Fibroblast of skin of right quadriceps (primary cell): ENCODE data around the gene POTEF.
"Not testable (repeated sequence)": the region's sequence is repeated elsewhere in the genome, so short reads cannot be mapped to it uniquely, and the experiment has no call there.

Experiments used
- DNase-seq: peaks from one replicate; pipeline ENCODE4 v3.0.0-alpha.2; 2013

POTEF gene

DNA sequence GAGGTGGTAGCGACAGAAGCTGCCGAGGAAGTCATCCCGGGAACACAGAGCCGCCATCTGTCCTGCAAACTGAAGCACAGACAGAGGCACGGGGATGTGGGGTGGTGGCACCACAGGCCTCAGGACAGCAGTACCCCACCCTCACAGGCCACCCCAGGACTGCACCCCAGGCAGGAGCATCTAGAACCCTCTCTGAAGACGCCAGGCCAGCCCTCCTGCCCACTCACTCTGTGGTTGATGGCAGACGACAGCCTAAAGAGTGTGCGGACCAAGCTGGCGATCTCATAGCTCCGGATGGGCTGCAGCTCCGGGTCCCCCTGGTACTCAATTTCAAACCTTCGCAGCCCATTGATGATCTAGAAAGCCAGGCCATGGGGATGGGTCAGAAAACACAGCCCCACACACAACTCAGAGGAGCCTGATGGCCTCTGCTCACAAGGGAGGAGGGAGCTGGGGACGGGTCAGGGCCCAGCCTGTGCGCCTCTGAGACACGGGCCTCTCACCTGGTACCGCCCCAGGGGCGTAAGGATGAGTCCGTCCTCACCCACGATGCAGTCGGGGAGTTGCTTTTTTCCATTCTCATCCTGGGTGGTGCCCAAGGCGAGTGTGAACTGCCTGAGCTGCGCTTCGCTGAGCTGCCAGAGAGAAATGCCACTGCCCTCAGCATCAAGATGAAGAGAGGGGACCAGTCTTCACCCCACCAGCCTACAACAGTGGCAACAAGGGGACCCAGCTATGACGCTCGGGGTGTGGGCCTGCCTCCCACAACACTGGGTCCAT is 24.0 kb upstream of the POTEF start:
- no peak for DNase-seq

DNA sequence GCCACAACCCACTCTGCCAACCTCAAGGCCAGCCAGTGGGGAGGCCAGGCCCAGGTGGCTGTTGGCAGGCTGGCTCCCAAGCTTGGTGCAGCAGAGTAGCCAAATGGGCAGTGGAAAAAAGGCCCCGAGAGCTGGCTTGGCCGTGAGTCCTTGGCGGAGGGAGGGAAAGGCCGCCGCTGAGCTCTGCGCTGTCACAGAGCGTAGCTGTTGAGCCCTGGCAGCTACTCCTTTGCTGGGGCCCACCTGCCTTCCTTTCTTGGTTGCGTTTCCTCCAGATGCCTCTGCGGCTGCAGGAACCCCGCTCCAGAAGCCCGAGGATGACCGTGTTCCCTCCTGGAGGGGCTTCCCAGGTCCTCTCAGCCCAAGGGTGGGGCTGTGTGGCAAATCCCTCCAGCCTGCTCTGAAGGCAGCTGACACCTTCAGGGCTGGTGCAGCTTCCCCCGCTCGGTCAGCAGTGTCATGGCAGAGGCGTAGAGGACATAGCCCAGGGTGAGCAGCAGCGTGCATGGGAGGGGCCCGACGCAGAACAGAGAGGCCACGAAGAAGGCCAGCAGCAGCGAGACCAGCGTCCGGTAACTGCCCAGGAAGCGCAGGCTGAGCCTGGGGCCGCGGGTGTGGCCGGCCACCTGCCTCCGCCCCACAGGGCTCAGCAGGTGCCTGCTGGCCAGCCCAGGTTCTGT is 23.3 kb upstream of the POTEF start:
- not testable (repeated sequence) for DNase-seq

DNA sequence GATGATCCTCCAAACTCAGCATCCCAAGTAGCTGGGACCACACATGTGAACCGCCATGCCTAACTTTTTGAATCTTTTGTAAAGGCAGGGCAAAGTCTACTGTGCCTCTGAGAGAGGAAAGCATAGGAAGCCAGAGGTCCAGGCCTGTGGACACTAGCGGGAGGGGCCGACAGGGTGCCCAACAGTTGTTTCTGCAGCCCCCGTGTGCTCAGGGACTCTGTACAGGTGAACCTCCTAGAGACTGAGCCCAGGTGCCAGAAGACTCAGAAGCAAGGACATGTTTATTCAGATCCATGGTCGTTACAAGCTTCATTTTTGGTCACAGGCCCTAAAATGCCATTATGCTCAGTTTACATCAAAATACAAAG is 22.1 kb upstream of the POTEF start:
- not testable (repeated sequence) for DNase-seq

DNA sequence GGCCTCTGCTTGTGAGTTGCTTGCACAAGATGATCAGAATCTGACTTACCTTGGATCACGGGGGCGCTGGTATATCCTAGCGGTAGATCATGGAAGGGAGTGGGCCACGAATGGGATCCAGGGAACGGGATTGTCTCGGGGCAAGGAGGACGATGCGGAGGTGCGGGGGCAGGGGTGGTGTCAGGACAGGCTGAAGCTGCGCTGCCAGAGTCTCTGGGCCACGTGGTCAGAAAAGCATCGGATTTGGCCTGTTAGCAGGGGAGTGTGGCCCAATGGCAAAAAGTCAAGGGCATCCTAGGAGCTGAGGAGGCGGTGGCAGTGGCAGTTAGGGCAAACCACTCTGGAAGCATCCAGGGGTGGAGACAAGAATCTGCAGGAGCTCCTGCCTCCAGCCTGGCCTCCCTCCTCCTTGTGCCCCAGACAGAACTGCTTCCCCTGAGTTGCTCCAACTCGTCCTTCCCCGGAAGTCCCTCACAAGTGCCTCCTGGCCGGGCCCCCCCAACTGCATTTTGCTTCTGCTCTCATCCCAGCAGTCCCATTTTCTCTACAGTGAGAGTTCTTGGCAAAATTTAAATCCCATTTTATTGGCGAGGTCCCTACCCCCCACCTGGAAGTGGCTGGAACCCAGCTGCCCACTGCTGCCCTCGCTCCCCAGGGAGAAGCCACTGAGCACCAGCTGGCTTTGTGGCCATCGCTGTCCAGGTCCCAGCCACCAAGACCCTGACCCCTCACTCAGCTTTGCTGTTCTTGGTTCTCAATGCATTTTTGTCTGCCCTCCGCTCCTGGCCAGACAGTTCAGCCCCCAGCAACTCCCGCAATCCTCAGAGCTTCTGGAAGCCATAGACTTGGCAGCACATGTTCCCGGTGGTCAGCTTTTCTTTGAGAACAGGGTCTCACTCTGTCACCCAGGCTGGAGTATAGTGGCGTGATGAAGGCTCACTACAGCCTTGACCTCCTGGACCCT is 21.4 kb upstream of the POTEF start:
- no peak for DNase-seq

DNA sequence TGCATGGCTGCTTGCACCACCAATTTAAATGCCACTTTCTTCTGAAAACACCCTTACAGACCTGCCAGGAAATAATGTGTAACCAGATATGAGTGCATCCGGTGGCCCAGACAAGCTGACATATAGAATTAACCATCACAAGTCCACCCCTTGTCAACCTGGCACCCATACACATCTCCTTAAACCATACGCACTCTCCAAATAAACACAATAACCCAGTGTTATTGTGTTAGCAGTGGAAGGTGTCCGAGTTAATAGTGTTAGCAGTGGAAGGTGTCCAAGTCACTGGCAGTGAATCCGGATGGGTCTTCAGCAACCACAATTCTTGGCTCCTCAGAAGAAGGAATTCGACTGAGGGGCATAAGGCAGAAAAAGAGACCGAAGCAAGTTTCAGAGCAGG is 19.5 kb upstream of the POTEF start:
- not testable (repeated sequence) for DNase-seq

DNA sequence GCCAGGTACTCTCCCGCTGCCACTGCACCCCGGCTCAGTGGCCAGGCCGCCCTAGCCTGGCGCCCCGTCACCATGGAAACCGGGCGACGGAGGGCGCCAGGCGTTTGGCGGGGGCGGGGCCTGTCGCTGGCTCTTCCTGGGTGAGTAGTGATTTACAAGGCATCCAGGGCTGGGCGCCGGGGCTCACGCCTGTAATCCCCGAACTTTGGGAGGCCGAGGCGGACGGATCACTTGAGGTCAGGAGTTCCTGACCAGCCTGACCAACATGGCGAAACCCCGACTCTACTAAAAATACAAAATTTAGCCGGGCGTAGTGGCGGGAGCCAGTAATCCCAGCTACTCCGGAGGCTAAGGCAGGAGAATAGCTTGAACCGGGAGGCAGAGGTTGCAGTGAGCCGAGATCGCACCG is 16.0 kb upstream of the POTEF start, which contains the start of gene CCDC74B:
Gene CCDC74B, minus strand, starts transcription at position 107 of the 409 bp plus-strand sequence. CDS start 116 bp downstream, outside the sequence.
- peak; percentile 30 for DNase-seq

DNA sequence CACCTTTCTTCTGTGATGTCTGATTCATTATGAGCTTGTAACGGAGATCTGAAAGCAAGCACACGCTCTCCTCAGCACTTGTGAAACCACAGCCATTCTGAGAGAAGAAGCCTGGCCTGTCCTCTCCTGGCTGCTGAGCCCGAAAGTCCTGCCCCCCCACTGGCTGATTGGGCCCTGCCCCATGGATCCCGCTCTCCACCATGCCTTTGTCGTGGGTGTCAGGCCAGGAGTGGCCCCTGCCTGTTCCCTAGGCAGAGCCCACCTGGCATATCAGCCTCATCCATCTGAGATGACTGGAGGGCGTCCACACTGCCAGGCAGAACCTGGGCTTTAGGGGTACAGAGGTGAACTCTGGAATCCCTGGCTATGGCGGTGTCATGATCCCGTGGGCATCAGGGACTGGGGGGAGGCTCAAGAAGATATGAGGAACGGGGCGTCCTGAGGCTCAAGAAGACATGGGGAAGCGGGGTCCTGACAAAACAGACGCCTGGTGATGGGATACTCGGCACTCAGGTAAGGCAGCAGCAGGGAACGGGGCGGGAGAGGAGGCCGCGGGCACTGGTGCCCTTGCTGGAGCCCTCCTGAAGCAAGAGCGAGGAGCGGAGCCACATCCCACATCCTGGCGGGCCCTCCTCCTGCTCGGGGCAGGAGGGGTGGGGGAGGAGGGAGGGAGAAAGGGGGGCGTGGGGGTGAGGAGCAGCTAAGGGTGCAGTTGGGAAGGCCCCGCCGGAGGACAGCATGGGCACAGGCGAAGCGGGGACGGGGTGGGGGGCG is 14.4 kb upstream of the POTEF start:
- DNase-seq = not testable (repeated sequence)

DNA sequence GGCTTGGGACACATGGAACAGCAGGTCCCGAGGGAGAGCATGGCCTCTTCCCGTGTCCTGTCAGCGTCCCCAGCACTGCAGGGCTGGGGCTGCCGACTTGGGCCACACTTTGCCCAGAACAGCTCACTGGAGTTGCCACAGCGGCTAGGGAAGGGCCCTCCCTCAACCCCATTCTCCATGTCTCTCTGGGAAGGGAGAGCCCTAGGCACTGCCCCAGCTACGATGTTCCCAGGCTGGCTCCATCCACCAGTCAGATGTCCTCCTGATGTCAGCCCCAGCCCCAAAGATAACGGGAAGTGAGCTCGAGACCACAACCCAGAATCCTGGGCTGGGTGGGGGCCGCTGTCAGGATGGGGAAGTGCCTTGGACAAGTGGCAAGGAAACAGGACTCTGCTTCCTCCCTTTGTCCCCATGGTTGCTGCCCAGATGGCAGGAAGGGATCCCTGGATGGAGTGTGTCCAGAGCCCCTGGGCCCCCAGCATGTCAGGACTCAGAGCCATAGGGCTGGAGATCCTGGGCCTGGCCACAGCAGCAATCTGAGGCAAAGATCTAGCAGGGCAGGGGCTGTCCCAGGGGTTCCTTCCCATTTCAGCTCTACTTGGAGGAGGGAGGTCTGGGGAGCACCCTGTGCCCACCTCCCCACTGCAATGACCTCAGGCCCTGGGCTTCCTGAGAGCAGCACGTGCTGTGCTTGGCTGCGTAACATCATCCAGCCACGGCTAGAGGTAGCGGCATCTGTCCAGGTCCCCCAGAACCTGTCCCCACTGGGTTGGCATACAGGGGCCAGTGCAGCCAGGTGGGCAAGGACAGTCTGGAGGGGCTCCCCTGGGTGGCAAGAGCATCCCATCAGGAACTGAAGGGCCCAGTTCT is 13.6 kb upstream of the POTEF start:
- DNase-seq = not testable (repeated sequence)

DNA sequence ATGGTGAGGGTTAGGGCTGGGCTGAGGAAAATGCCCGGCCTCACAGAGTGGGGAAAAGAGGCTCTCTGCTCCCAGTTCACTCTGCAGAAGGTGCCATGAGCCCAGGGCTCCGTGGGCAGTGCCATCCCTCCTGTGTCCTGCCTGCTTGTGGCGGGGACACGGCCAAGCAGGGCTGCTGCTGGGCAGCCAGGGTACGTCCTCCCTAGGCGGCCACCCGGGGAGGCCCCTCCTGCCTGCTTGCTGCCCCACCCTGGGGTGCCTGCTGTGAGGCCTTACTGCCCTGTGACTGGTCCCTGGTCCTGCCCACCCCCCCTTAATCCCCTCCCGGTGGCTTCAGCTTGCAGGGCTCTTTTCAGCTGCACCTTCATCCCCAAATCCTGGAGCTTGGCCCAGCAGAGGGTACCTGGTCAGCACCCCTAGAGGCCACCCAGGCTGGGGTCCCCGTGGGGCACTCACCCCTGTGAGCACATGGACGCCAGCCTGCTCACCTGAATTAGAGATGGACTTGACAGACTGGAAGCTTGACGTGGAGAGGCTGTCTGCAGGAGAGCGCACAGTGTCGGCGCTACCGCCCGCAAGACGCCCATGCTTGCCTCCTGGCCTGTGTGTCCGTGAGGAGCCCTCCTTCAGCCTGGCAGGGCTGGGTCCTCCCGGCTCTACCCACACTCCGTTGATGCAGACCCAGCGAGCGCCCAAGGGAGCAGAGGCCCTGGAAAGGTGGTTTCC is 12.8 kb upstream of the POTEF start:
- DNase-seq = not testable (repeated sequence)

DNA sequence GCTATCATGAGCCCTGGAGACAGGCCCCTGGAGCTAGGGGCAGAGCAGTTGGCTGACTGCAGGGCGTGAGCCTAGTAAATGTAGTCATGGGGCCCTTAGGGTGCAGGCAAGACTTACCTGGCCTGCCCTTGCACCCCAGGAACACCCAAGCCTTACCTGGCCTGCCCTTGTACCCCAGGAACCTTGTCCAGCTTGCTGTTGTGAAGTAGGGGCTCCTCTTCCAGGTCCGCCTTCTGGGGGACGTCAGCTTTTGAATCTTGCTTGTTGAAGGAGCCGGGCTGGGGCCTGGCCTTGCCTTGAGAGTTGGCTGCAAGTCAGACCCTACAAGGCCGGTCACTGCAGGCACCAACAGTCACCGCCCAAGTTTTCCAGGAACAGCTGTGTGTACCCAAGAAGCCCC is 12.0 kb upstream of the POTEF start:
- DNase-seq = not testable (repeated sequence)

DNA sequence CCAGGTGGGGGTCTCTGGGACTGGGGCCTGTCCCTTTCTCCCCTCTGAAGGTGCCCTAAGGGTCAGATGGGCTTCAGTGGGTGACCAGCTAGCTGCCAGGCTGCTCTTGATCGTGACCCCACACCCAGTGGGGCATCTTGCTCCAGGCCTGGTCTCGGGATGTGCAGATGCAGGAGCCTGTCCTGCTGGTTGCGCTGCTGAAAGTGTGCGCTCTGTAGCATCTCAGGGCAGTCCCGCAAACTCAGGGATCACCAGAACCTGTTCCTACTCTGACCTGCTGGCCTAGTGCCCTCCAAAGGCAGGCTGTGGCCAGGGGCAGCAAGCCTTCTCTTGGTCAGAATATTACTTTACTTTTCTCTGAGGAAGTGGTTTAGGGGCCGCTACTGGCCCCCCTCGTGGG is 11.5 kb upstream of the POTEF start:
- DNase-seq = not testable (repeated sequence)

DNA sequence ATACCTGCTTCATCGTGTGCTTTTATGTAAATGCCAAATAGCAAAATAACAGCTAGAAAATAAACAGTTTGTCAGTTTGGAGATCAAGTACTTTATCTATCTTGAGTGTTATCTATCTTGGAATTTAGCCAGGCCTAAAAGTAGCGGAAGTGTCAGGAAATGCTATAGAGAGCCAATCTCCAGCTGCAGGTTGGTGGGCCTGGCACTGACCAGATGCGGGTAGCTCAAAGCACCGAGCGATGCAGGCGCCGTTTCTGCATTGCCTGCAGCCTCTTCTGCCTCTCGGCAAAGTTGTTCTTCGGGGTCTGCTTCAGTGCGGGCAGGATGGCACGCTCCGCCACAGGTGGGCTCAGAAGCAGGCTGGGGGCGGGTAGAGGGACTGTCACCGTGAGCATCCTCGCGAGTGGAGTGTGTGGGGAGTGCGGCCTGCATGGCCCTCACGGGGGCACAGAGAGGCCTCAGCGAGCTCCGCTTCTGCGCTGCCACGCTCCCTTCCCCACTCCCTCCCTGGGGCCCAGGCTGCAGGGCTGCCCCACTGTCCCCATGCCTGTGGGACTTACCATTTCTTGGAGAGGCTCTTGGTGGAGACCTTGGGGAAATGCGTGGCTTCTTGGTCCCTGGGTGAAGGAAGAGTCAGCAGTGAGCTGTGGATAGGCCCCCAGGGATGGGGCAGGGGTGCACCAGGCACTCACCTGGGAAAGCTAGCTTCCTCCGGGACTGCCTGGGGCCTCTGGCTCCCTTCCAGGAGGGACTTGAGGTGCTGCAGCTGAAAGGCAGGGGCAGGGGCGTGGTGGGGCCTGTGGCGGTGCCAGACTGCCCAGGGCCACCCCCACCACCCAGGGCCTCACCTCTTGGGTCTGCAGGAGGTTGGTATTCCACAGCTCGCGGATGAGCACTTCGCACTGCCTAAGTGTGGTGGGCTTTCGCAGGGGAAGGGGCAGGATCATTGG is 10.6 kb upstream of the POTEF start:
- not testable (repeated sequence) for DNase-seq

DNA sequence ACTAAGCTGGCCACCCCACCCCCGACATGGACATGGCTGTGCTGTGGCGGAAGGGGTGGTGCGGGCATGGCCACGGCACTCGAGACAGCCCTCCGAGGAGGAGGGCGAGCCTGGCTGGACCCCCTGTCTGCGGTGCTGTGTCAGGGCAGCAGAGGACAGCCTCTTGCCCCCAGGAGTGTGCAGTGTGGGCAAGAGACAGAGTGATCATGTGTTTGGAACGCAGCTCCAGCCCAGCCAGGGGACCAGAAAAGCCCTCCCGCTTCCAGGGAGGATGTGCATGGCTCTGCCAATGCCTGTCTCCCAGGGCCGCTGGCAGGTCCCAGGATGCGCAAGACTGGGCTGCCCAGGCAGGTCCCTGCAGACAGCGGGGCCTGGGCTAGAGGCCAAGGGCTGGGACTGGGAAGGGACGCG is 9.8 kb upstream of the POTEF start:
- not testable (repeated sequence) for DNase-seq

DNA sequence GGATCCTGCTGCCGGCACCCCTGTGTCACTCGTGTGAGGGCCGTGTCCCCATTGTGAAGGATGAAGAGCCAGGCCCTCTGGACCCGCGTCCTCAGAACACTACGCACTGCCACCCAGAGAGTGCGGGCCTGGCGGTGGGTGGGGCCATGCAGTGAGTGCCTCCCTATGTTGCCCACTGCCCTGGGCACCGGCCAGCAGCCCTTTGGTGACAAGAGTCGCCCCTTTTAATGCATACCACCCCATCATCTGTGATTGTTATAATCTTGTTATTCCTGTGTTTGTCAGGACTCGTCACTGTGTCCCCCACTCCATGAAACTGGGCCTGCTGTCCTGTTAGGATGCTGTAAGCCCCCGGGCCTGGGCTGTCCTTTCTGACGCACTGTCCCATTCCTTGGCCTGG is 9.3 kb upstream of the POTEF start:
- DNase-seq = not testable (repeated sequence)

DNA sequence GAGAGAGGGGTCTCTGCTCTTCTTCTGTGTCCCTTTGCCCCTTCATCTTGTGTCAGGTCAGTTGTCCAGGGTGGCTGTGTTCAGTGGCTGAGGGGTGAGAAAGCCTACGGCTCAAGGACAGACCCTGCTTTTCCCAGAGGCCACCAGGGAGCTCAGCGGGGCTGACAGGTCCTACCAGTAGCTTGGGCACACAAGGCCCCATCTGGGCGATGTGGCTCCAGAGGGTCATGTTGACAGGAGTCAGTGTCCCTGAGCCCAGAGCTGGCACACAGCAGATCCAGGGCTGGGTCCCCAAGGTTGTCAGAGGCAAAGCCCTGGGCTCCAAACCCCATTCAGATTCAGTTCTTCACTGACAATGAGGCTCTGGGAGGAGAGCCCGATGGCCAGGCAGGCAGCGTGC is 8.1 kb upstream of the POTEF start:
- not testable (repeated sequence) for DNase-seq

DNA sequence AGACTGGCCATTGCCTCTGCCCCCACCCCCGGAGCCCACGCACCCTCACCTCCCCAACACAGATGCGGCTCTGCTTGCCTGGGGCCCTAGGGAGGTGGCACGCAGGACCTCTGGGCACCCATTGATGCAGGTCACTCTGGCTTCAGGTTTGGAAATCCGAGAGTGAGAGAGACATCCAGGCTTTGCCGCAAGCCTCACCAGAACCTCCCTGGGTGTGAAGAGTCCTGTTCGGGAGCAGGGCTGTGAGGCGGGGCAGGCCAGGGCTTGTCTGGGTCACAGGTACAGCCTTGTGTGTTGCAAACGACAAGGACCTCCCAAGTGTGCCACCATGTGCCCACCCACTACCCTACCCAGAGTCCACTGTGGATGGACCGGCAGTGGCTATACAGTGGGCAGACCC is 7.5 kb upstream of the POTEF start:
- not testable (repeated sequence) for DNase-seq

DNA sequence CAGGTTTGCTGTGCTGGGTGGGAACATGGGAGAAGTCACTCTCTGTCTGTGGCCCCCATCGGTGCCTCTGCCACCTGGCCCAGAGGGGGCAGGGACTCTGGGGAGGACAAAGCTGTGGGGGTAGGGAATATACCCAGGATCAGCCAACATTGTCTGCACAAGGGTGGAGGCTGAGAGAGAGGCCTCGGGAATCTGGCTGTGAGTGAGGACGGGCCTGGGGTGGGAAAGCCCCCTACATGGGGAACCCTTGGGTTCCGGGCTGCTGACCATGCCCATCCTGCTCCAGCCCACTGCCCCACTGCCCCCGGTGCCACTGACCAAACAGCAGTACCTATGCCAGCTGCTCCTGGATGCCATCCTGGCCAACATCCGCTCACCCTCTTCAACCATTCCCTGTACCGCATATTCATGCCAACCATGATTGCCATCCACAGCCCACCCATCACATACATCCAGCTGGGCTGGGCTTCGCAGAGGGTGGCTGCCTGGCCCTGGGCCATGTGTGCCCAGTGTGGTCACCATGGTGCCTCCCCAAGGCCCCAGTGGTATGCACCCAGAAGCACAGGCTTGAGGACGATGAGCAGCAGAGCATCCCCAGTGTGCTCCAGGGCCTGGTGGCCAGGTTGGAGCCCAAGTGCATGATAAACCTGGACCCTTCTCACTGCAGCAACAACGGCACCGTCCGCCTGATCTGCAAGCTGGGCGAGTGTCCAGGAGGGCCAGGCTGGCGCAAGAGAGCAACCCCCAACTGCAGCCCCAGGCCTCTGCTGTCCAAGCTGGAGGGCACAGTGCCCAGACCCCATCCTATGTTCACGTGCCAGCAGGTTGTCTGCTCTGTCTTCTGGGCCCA is 6.9 kb upstream of the POTEF start:
- DNase-seq = no peak

DNA sequence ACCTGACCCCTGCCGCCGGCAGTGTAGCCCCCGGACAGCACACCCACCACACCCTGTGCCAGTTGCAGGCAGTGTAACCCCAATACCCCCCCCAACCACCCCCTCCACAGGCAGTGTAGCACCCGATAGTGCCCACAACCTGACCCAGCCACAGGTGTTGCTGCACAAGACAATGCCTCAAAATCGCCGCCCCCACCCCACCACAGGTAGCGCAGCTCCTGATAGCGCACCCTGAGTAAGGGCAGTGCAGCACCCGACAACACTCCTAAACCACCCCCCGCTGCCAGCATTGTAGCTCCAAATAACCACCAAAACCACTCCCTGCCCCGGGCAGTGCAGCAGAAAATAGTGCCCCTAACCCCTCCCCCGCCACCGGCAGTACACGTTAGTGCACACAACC is 558 bp downstream of the POTEF start:
- DNase-seq = not testable (repeated sequence)
